ENCODE results near the gene SV2A.

SV2A gene

GRCh38 chr1:149936992-149937705 lies 19.5 kb upstream of the SV2A start:
- Mint-ChIP-seq H3K27me3 (no peaks in the 10 kb centered on the region), H3K4me3 (peak overlapping the region; percentile 49), H3K9me3 (no peaks in the 10 kb centered on the region), H3K4me1 (peaks cover 33% of the 10 kb centered on the region), H3K36me3 (ENCODE audit: low read depth) (no peaks in the 10 kb centered on the region), H3K27ac (peak overlapping the region; percentile 43)
- ATAC-seq (no peak), DNase-seq (no peak)

- DNase-seq (no peak), ATAC-seq (no peak)
- Mint-ChIP-seq H3K36me3 (ENCODE audit: low read depth) (no peaks in the 10 kb centered on the region), H3K4me3 (peak within 1 kb of the TSS; percentile 49), H3K9me3 (no peaks in the 10 kb centered on the region), H3K4me1 (peaks cover 37% of the 10 kb centered on the region), H3K27ac (peak within 1 kb of the TSS; percentile 43), H3K27me3 (no peaks in the 10 kb centered on the region)
Measured at GRCh38 chr1:149936170-149936991, 18.7 kb upstream of the SV2A start, which contains the start of gene MTMR11. MTMR11 (minus strand) TSS chr1:149936879; CDS start chr1:149936647, 232 bp downstream.

DNA sequence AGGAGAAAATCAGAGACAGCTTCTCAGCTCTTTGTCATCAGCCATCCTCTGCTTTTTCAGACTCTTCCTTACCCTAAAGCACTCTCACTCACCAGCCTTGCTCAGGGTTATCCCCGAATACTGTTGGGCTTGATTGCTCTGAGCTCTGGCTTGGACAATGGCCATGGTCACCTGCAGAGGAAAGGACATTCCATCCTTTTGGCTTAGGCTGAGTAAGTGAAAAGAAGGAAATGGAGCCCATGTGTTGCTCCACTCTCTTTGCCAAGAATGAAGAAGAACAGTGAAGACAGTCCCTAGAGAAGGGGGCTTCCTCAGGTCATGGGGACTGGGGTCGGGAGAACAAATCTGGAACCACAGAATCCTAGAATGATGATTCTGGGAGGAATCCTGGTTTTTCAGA lies 16.7 kb upstream of the SV2A start:
- Mint-ChIP-seq H3K36me3 (ENCODE audit: low read depth) (no peaks in the 10 kb centered on the region), H3K9me3 (no peaks in the 10 kb centered on the region), H3K4me1 (peaks cover 41% of the 10 kb centered on the region), H3K27ac (no peak overlapping the region), H3K4me3 (no peak overlapping the region), H3K27me3 (no peaks in the 10 kb centered on the region)
- DNase-seq (no peak), ATAC-seq (no peak)

DNA sequence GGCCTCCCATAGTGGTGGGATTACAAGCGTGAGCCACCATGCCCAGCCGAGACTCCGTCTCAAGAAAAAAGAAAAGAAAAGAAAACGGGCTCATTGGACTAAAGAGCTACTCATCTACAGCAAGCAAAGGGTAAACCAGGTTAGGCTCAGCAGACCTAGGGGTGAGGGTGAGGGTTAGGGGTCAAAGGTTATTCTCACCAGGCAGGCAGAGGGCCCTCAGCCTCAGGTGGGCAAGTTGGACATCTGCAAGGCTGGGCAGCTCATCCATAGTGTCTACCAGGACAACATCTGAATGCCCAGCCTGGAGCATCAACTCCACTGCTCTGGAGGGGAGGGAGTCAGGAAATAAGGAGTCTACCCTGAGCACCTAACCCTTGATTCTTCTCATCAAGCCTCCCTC lies 15.6 kb upstream of the SV2A start:
- H3K4me1 Mint-ChIP-seq, result peaks cover 41% of the 10 kb centered on the region
- H3K4me3 Mint-ChIP-seq, result no peak overlapping the region
- H3K9me3 Mint-ChIP-seq, result no peaks in the 10 kb centered on the region
- no peak for DNase-seq
- no peaks in the 10 kb centered on the region for H3K27me3 Mint-ChIP-seq
- no peak overlapping the region for H3K27ac Mint-ChIP-seq
- H3K36me3 Mint-ChIP-seq (ENCODE audit: low read depth), result no peaks in the 10 kb centered on the region
- no peak for ATAC-seq

- Mint-ChIP-seq H3K4me1 (peaks cover 39% of the 10 kb centered on the region), H3K36me3 (ENCODE audit: low read depth) (peaks cover 4% of the 10 kb centered on the region), H3K9me3 (no peaks in the 10 kb centered on the region), H3K27me3 (no peaks in the 10 kb centered on the region), H3K4me3 (no peak overlapping the region), H3K27ac (no peak overlapping the region)
- ATAC-seq, result no peak
- DNase-seq, result no peak
Measured at GRCh38 chr1:149932474-149932873, 14.8 kb upstream of the SV2A start.

- peaks cover 10% of the 10 kb centered on the region for H3K36me3 Mint-ChIP-seq (ENCODE audit: low read depth)
- H3K9me3 Mint-ChIP-seq, result no peaks in the 10 kb centered on the region
- no peak for DNase-seq
- no peak overlapping the region for H3K4me3 Mint-ChIP-seq
- H3K27ac Mint-ChIP-seq, result no peak overlapping the region
- H3K4me1 Mint-ChIP-seq, result peaks cover 36% of the 10 kb centered on the region
- no peaks in the 10 kb centered on the region for H3K27me3 Mint-ChIP-seq
- no peak for ATAC-seq
Measured at GRCh38 chr1:149931212-149931790, 13.7 kb upstream of the SV2A start.

DNA sequence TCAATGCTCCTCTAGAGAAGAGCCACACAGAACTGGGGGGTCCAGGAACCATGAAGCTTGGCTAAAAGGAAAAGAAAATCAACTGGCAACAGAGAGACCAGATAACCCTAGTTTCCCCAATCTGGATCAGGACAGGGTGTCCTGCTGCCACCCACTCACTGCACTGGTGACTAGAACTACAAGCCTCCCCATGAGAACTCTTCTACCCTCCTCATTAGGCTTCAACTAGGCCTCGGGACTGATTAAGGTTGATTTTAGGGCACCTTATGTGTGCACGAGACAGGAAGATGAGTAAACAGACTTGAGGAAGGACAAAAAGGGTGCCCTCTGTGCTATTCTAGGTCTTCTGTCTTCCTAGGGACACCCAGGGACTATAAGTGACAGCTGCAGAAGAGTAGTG lies 12.2 kb upstream of the SV2A start:
- Mint-ChIP-seq H3K36me3 (ENCODE audit: low read depth) (peaks cover 23% of the 10 kb centered on the region), H3K4me3 (no peak overlapping the region), H3K27me3 (no peaks in the 10 kb centered on the region), H3K27ac (no peak overlapping the region), H3K9me3 (no peaks in the 10 kb centered on the region), H3K4me1 (peaks cover 47% of the 10 kb centered on the region)
- ATAC-seq (no peak), DNase-seq (no peak)

DNA sequence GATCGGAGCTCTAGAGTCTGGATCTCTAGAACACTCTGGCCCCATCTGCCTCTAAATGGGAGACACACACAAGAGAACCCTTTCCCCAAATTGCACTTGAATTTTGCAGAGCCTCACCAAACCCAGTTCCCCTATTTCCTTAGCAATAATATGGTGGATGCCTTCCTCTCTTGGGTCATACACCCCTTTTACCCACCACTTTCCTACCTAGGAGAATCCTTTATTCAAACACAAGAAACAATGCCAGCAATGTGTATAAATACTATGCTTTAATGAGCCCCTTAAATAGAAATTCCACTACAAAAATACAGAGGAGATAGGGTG lies 10.7 kb upstream of the SV2A start:
- Mint-ChIP-seq H3K27ac (peak overlapping the region; percentile 93), H3K9me3 (no peaks in the 10 kb centered on the region), H3K27me3 (no peaks in the 10 kb centered on the region), H3K36me3 (ENCODE audit: low read depth) (peaks cover 38% of the 10 kb centered on the region), H3K4me3 (peak overlapping the region; percentile 96), H3K4me1 (peaks cover 55% of the 10 kb centered on the region)
- ATAC-seq (no peak), DNase-seq (no peak)

DNA sequence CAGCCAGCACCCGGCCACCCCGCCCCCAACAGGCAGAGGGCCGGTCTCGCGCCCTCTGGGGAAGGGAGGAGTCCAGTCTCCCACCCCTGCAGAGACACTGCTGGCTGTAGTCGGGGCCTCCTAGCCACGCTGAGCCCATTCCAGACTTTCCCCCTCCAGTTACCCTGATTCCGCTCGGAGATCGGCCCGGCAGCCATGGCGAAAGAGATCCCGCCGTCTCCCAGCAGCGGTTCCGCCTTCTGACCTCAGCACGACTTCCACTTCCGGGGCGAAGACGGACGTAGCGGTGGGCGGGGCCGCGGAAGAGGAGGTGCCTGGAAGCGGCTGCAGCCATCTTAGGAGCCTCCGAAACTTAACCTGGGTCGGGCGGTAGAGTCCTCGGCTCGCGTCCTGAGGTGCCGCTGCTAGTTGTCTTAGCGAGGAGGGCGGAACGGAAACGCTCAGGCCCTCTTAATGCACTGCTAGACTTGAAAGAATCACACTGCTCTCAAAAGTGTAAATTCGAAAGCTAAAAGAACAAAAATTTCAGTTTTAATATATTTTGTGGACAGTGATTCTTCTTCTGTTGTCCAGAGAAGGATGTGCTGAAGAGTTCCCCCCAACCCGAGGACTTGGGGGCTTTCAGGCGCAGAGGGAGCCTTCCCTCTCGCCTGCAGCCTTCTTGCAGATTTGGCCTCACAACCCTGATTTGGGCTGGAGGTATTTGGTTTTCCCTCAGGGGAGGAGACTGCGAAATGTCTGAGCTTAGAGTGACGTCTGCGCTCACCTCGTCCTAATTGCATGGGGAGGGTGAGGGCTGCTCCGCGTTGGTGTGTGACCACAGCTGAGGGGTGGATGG lies 10.1 kb upstream of the SV2A start, which contains the start of gene SF3B4:
Gene SF3B4, minus strand, starts transcription at position 241 of the 838 bp plus-strand sequence. Its CDS starts 44 bp downstream, at position 197.
- DNase-seq (peak; percentile 95), ATAC-seq (peak; percentile 96)
- Mint-ChIP-seq H3K9me3 (no peaks in the 10 kb centered on the region), H3K27ac (peak within 1 kb of the TSS; percentile 93), H3K4me3 (peak within 1 kb of the TSS; percentile 96), H3K4me1 (peaks cover 57% of the 10 kb centered on the region), H3K36me3 (ENCODE audit: low read depth) (peaks cover 44% of the 10 kb centered on the region), H3K27me3 (no peaks in the 10 kb centered on the region)

DNA sequence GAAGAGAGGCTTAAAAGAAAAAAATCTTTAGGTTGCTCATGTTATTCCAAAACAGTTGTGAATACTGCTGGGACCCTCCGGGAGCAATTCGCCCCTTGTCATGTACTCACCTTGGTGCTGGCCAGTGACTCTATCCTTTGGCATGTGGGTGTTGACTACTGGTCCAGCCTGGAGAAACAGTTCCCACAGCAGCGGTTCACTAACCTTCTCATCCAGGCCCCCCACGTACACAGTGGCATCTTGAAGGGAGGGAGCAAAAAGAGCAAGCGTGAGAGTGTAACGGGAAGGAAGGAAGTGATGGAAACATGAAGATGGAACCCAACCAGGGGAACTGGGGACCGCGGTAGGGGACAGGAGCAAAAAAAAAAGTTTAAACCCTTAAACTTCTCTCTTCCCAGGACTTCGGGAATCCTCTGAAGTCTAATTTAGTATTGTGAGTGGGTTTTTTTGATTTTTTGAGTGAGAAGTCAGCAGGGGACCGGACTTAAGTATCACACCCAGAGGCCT lies 9.5 kb upstream of the SV2A start:
- no peaks in the 10 kb centered on the region for H3K27me3 Mint-ChIP-seq
- DNase-seq (no peak), ATAC-seq (no peak)
- H3K4me1 Mint-ChIP-seq, result peaks cover 57% of the 10 kb centered on the region
- H3K9me3 Mint-ChIP-seq, result no peaks in the 10 kb centered on the region
- H3K4me3 Mint-ChIP-seq, result peak overlapping the region; percentile 96
- H3K36me3 Mint-ChIP-seq (ENCODE audit: low read depth), result peaks cover 49% of the 10 kb centered on the region
- H3K27ac Mint-ChIP-seq, result peak overlapping the region; percentile 93

DNA sequence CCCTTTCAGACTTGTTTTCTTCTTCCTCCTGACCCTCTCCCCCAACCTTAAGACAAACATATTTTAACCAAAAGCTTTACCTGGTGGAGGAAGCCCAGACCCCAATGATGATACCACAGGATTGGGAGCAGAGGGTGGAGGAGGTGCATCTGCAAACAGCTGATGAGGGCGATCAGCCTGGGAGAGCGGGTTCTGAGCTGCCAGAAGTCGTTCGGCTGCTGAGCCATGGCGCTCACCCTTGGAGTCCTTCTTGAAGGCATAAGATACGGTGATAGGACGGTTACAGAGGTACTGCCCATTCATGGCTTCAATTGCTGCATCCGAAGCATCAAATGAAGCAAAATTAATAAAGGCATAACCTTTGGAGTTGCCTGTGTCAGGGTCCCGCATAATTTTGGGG lies 8.7 kb upstream of the SV2A start:
- ATAC-seq (no peak), DNase-seq (no peak)
- no peaks in the 10 kb centered on the region for H3K27me3 Mint-ChIP-seq
- peaks cover 54% of the 10 kb centered on the region for H3K36me3 Mint-ChIP-seq (ENCODE audit: low read depth)
- peaks cover 51% of the 10 kb centered on the region for H3K4me1 Mint-ChIP-seq
- no peaks in the 10 kb centered on the region for H3K9me3 Mint-ChIP-seq
- peak overlapping the region; percentile 53 for H3K27ac Mint-ChIP-seq
- H3K4me3 Mint-ChIP-seq, result peak overlapping the region; percentile 96

DNA sequence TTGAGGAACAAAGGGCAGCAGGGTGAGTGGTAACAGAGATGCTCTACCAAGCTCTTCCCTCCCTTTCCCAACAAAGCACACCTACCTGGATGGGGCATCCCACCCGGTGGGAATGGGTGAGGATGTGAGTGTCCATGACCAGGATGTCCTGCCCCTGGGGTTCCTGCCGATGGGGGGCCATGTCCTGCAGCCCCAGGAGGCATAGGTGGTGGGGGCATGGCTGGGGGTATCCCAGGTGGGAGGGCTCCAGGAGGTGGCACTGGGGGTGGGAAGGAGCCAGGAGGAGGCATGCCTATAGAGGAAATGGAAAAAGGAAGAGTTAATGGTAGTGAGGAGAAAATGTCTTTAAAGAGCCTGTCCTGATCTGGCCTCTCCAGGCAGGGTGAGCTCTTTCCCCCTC lies 8.1 kb upstream of the SV2A start:
- Mint-ChIP-seq H3K36me3 (ENCODE audit: low read depth) (peaks cover 54% of the 10 kb centered on the region), H3K4me3 (peak overlapping the region; percentile 96), H3K27me3 (no peaks in the 10 kb centered on the region), H3K4me1 (peaks cover 47% of the 10 kb centered on the region), H3K9me3 (no peaks in the 10 kb centered on the region), H3K27ac (peak overlapping the region; percentile 53)
- DNase-seq (no peak), ATAC-seq (no peak)

GRCh38 chr1:149925345-149925744 lies 7.7 kb upstream of the SV2A start:
- DNase-seq, result no peak
- ATAC-seq, result no peak
- peak overlapping the region; percentile 96 for H3K4me3 Mint-ChIP-seq
- H3K36me3 Mint-ChIP-seq (ENCODE audit: low read depth), result peaks cover 54% of the 10 kb centered on the region
- H3K27ac Mint-ChIP-seq, result peak overlapping the region; percentile 21
- H3K4me1 Mint-ChIP-seq, result peaks cover 44% of the 10 kb centered on the region
- H3K27me3 Mint-ChIP-seq, result no peaks in the 10 kb centered on the region
- H3K9me3 Mint-ChIP-seq, result no peaks in the 10 kb centered on the region

- Mint-ChIP-seq H3K4me3 (no peak overlapping the region), H3K9me3 (no peaks in the 10 kb centered on the region), H3K27ac (no peak overlapping the region), H3K4me1 (peaks cover 41% of the 10 kb centered on the region), H3K27me3 (no peaks in the 10 kb centered on the region), H3K36me3 (ENCODE audit: low read depth) (peaks cover 54% of the 10 kb centered on the region)
- DNase-seq (no peak), ATAC-seq (no peak)
Measured at GRCh38 chr1:149923626-149924025, 6.0 kb upstream of the SV2A start.
